ENCODE measurements around the gene SNAP25. TPM values are rescaled to one million over a fixed set of nuclear protein-coding genes. Genes with fewer than 3 reads are reported as not detected.

SNAP25 gene
- total and polyA plus RNA-seq, 7 donors, result 0.46 to 19.3 (median 6.8) TPM

DNA sequence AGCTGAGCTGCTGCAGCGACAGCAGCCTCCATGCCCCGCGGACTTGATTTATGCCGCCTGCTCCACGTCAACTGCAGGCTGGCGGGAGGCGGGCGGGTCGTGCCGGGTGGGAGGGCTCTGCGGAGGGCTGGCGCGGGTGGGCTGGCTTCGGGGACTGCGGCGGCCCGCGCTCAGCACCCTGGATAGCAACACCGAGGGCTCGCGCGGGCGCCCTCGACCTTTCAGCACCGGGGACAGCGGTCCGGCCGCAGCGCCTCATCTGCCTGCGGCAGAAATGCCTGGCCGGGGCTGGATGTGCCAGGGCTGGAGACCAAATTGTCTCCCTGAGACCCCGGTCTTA, 792 bp downstream of the SNAP25 start:
- peak overlapping the region in 2 of 4 donors; percentile 18 to 19 for H3K4me3 ChIP-seq
- no peaks in the 10 kb centered on the region for H3K9me3 ChIP-seq
- no peak overlapping the region for H3K27ac ChIP-seq
- peaks cover 0 to 21% (median 17%) of the 10 kb centered on the region in 4 donors for H3K4me1 ChIP-seq
- TF ChIP-seq EP300 (IDR thresholded peaks at IDR 0.05), result no peak
- TF ChIP-seq POLR2A (IDR thresholded peaks at IDR 0.05), result no peak
- TF ChIP-seq CTCF (IDR thresholded peaks at IDR 0.05), result no peak
- no peak for TF ChIP-seq POLR2AphosphoS5 (IDR thresholded peaks at IDR 0.05)
- 1 to 2% methylated on average over 32 of the region's 32 CpGs for WGBS, 2 donors
- H3K36me3 ChIP-seq, result no peaks in the 10 kb centered on the region
- peak; percentile 71 for DNase-seq
- H3K27me3 ChIP-seq, result peaks cover 15 to 48% (median 32%) of the 10 kb centered on the region in 3 donors
- intact Hi-C loops (cut with DNase I), result no loop called here

DNA sequence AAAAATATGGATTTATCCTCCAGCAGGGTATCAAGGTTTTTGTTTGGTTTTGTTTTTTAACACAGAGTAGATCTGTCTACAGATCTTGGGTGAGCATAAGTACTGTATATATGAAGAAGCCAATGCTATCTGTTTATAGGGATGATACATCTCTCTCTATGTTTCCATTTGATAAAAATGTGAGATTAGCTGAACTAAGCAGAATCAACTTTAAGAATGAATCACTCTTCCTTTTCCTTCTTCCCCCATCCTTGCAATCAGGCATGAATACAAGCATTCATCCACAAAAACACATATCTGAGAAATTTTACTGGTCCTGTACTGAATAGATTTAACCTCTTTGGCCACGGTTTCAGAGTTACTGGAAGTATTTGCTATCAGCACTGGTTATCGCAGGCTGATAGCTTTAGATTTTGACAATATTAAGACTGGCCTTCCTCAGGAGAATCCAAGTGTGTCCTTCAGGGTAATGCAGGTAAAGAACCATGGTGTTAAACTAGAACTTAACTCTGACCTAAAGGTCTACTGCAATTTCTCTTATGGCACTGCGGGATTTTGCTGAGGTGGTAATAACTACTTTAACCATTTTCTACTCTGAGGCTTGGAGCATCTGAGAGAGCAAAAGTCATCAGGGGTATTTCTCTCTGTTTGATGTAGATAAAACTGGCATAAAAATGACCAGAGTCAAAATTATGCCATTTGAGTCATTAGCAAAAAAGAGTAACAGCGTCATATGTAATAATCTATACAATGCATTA, 1.5 kb downstream of the SNAP25 start:
- Histone ChIP-seq H3K9me3 (no peaks in the 10 kb centered on the region), H3K27ac (no peak overlapping the region), H3K4me3 (no peak overlapping the region), H3K4me1 (peaks cover 0 to 21% (median 17%) of the 10 kb centered on the region in 4 donors), H3K27me3 (peaks cover 15 to 46% (median 32%) of the 10 kb centered on the region in 3 donors), H3K36me3 (no peaks in the 10 kb centered on the region)
- DNase-seq, result no peak
- TF ChIP-seq POLR2AphosphoS5 (IDR thresholded peaks at IDR 0.05) (no peak), CTCF (IDR thresholded peaks at IDR 0.05) (no peak), EP300 (IDR thresholded peaks at IDR 0.05) (no peak), POLR2A (IDR thresholded peaks at IDR 0.05) (no peak)
- WGBS, 2 donors, result 85 to 88% methylated on average over 4 of the region's 4 CpGs
- intact Hi-C loops (cut with DNase I), result loop anchor here (10.0 kb wide), 1 partner anchor 85 kb away; no protein-coding TSS in a partner anchor

DNA sequence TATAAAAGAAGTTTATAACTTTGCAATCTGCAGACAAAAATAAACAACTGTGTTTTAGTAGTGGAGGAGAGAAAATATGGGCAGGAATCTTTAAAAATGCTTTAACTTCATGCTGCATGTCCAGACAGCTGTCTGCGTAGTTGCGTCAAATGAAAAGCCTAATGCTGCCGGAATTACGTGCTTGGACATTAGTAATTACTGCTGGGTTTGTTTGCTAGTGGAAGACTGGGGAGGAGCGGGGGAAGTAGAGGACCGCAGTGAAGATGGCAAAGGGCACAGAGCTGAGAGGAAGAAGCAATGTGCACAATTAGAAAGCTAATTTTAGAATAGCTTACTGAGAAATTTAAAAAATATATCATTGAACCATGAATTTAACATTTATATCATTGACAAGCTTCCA, 2.4 kb downstream of the SNAP25 start:
- H3K4me1 ChIP-seq, result peaks cover 0 to 21% (median 17%) of the 10 kb centered on the region in 4 donors
- intact Hi-C loops (cut with DNase I), result loop anchor here (10.0 kb wide), 1 partner anchor 86 kb away; no protein-coding TSS in a partner anchor
- H3K9me3 ChIP-seq, result no peaks in the 10 kb centered on the region
- H3K27me3 ChIP-seq, result peaks cover 15 to 46% (median 32%) of the 10 kb centered on the region in 3 donors
- H3K36me3 ChIP-seq, result no peaks in the 10 kb centered on the region
- no peak for TF ChIP-seq POLR2A (IDR thresholded peaks at IDR 0.05)
- no peak overlapping the region for H3K27ac ChIP-seq
- no peak for DNase-seq
- WGBS, 2 donors, result 73 to 79% methylated on average over 6 of the region's 6 CpGs
- H3K4me3 ChIP-seq, result no peak overlapping the region

- Histone ChIP-seq H3K27ac (no peak overlapping the region), H3K36me3 (no peaks in the 10 kb centered on the region), H3K4me3 (no peak overlapping the region), H3K9me3 (no peaks in the 10 kb centered on the region), H3K27me3 (peaks cover 0 to 10% (median 0%) of the 10 kb centered on the region in 3 donors), H3K4me1 (no peaks in the 10 kb centered on the region)
- 78 to 85% methylated on average over 1 of the region's 1 CpG for WGBS, 2 donors
- intact Hi-C loops (cut with DNase I), result loop anchor here (10.0 kb wide), 1 partner anchor 91 kb away; no protein-coding TSS in a partner anchor
- DNase-seq, result no peak
- TF ChIP-seq EP300 (IDR thresholded peaks at IDR 0.05) (no peak), POLR2AphosphoS5 (IDR thresholded peaks at IDR 0.05) (no peak), CTCF (IDR thresholded peaks at IDR 0.05) (no peak), POLR2A (IDR thresholded peaks at IDR 0.05) (no peak)
Observed at GRCh38 chr20:10225439-10226060, 6.9 kb downstream of the SNAP25 start.

- Histone ChIP-seq H3K9me3 (no peaks in the 10 kb centered on the region), H3K4me3 (no peak overlapping the region), H3K27me3 (no peaks in the 10 kb centered on the region), H3K4me1 (no peaks in the 10 kb centered on the region), H3K27ac (no peak overlapping the region), H3K36me3 (no peaks in the 10 kb centered on the region)
- DNase-seq, result no peak
- intact Hi-C loops (cut with DNase I), result loop anchor here (10.0 kb wide), 1 partner anchor 94 kb away; no protein-coding TSS in a partner anchor
- 37 to 76% methylated on average over 2 of the region's 2 CpGs for WGBS, 2 donors
- TF ChIP-seq POLR2AphosphoS5 (IDR thresholded peaks at IDR 0.05) (no peak), CTCF (IDR thresholded peaks at IDR 0.05) (no peak), EP300 (IDR thresholded peaks at IDR 0.05) (no peak), POLR2A (IDR thresholded peaks at IDR 0.05) (no peak)
Observed at GRCh38 chr20:10228330-10228729, 9.7 kb downstream of the SNAP25 start.

Data from sigmoid colon (tissue), 7 donors.